HG02571 (cell line): ENCODE measurements around the gene TLR3.
"Not testable (repeated sequence)": the region's sequence is repeated elsewhere in the genome, so short reads cannot be mapped to it uniquely, and the experiment has no call there.

Experiments used
- ATAC-seq: cut with Tn5 transposase; IDR thresholded peaks from one replicate; pipeline ENCODE4 v1.9.1; 2021; ENCODE audit warnings: mild to moderate bottlenecking, moderate library complexity; ENCODE audit not compliant: unreplicated experiment

The TLR3 gene

GRCh38 chr4:186047501-186047900, 21.5 kb upstream of the TLR3 start:
- not testable (repeated sequence) for ATAC-seq

DNA sequence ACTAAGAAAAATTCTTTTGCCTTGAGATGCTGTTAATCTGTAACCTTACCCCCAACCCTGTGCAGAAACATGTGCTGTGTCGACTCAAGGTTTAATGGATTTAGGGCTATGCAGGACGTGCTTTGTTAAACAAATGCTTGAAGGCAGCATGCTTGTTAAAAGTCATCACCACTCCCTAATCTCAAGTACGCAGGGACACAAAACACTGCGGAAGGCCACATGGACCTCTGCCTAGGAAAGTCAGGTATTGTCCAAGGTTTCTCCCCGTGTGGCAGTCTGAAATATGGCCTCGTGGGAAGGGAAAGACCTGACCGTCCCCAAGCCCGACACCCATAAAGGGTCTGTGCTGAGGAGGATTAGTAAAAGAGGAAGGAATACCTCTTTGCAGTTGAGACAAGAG, 18.8 kb upstream of the TLR3 start:
- not testable (repeated sequence) for ATAC-seq

- ATAC-seq = no peak
Measured at GRCh38 chr4:186051096-186051495, 17.9 kb upstream of the TLR3 start.

DNA sequence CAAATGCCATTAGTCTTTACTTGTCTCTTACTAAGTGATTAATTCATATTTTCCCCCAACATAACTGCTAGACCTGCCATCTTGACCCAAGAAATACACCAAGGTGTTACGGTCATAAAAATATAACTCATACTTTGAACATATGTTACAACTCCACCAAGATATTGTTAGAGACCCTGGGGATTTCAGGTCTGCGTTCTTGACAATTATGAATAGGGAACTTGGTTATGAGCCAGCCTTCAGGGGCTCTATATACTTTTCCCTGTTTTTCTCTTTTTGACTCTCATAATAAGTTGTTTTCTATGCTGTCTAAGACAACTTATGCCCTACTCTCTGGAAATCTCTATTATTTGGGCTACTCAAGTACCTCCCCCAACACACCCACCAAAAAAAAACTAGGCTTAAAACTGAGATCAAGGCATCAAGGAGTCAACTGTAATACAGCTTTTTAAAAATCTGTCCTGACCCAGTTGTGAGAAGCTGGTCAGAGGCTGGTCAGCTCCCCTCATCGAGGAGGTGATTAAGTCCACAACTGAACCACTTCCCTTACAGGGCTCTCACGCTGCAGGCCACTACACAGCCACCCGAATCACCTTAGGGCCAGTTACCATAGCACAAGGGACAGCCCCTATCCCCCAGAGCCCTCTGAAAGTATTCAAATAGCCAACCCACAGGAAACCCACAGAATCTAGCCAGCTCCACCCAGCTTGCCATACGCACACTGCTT, 10.5 kb upstream of the TLR3 start:
- peak; percentile 99 for ATAC-seq

GRCh38 chr4:186058980-186059316, 10.0 kb upstream of the TLR3 start:
- ATAC-seq = no peak

DNA sequence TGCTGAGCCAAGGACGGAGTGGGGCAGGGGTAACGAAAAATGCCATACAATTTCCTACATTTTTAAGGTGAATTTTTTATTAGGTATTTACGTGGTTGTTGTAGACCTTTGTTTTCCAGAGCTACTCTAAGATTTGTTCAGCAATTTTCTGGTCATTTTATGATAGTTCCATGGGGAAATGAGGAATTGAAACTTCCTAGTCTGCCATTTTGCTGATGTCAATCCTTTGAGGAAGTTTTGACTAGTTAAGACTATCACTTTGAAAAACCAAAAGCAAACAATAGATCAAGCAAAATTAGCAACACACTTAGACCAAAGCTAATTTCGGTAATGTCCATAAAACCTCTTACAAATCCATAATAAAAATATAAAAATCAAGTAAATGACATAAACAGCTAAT, 7.0 kb upstream of the TLR3 start:
- no peak for ATAC-seq

- ATAC-seq = peak; percentile 67
Measured at GRCh38 chr4:186067757-186068385, 1.1 kb upstream of the TLR3 start.

DNA sequence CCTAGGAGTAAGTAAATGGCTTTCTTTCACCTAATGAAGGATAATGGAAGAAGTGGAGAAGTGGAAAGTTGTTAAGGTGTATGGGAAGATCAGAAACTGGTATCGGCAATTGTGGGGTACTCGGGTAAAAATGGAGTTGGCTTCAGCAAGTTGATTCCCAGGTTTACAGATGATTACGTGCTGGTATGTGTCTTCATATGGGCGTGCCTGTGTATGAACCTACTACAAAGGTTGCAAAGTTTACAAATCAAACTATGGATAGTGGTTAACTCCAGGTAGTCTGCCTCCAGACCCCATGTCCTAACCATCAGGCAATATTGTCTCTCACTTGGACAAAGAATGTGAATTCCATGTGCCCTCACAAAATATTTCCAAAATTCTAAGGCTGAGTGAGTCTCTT, 773 bp downstream of the TLR3 start:
- ATAC-seq = no peak

GRCh38 chr4:186072516-186072915, 3.6 kb downstream of the TLR3 start:
- ATAC-seq = no peak

DNA sequence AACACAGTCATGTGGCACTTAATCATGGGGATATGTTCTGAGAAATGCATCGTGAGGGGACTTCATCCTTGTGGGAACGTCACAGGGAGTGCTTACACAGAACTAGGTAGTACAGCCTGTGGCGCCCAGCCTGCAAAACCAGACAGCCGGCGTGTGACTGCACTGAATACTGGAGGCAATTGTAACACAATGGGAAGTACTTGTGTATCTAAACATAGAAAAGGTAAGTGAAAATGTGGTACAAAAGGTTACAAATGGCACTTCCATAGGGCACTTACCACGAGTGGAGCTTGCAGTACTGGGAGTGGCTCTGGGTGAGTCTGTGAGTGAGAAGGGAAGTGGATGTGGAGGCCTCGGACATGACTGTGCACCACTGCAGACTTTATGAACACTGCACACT, 5.2 kb downstream of the TLR3 start:
- ATAC-seq = no peak

DNA sequence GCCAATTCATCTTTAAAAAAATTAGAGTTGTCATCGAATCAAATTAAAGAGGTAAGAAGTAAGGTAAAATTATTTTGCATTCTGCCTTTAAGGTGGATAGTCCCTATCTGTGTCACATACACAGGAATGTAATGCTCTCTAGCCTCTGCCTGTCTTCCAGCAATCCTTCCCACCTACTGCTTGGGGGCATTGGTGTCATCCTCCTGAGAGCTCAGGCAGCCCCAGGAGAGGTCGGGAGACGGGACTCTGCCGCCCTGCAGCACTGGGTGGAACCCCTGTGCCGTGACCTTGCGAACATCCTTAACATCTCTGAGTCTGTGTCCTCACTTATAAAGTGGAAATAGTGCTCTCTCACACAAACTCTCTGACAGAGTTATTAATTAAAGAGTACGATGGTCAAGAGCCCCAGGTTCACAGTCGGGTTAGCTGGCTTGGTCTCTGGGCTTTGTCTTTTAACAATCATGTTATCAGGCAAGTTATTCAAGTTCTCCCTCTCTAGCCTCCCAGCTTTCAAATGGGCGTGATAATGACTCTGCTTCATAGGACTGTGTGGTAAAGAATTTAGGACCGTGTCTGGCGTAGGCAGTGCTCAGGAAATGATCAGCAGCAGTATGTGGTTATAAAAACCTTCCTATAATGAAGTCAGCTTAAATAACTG, 10.2 kb downstream of the TLR3 start:
- ATAC-seq = no peak

DNA sequence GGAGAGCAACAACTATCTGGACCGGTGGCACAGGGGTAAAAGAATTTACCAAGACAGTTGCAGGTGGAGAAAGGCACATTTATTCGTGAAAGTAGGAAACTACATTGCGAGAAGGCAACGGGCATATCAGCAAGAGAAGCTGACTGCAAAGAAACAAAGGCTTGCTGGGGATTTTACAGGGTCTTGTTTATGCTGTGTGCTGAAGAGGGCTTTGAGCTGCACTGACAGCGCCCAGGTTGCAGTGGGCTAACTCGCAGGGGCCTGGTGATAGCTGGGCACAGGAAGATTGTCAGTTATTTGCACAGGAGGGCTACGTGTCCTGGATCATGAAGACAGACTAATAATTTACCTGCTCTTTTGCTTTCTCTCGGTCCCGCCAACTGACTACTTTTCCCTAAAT, 10.7 kb downstream of the TLR3 start:
- ATAC-seq = no peak

DNA sequence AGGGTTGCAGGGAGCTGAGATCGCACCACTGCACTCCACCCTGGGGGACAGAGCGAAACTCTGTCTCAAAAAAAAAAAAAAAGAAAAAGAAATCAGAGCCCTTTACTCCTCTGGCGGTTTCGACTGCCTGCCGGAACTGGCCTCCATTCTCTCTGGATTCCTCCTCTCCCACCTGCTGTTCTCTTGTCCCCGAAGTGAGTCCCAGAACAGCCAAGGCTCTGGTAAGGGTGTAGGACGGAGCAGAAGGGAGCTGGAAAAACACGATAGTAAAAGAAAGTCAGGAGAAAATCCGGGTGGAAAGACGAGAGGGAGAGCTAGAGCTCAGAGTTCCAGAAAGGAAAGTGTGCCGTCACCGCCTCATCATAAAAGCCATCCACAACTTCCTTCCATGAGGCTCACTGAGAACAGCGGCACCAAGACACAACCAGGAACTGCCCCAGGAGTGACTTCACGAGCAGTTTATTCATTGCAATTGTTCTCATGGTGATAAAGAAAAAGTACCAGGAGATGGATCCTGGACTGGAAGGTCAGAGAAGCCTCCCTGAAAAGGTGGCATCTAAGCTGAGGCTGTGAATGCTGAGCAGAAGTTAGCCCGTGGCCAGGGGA, 12.3 kb downstream of the TLR3 start:
- ATAC-seq = no peak

GRCh38 chr4:186082221-186082620, 13.3 kb downstream of the TLR3 start:
- ATAC-seq = no peak

DNA sequence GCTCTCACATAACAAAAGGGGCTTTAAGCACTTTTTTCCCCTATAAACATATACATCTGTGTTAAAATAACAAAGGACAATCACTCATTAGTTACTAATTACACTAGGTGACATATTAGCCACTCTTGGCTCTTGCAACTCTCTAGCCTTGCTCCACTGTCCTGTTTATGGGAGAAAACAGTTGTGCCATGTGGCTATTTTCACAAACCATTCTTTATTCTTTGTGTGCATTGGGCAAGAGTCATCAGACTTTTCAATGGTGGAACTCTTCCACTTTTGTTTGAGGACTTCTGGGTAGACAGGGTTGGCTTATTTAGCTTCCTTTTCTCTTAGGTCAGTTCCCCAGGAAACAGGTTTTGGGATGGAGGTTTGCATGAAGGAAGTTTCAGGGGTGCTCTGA, 19.6 kb downstream of the TLR3 start:
- ATAC-seq = no peak

DNA sequence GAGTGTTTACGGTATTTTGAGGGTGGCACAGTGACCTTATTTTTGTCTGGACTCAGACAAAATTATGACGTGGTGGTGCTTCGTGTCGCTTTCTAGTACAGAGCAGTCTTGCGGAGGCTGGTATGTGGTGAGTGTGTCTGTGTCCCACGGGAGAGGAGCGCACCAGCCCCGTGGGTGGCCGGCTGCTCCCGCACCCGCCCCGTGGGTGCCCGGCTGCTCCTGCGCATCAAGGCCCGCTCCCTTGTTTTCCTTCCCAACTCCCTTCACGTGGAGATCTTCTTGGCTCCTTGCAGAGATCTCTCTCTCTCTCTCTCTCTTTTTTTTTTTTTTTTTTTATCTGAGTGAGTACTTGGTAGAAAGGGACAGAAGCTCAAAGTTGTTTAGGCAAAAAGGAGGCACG, 23.3 kb downstream of the TLR3 start:
- ATAC-seq = no peak

DNA sequence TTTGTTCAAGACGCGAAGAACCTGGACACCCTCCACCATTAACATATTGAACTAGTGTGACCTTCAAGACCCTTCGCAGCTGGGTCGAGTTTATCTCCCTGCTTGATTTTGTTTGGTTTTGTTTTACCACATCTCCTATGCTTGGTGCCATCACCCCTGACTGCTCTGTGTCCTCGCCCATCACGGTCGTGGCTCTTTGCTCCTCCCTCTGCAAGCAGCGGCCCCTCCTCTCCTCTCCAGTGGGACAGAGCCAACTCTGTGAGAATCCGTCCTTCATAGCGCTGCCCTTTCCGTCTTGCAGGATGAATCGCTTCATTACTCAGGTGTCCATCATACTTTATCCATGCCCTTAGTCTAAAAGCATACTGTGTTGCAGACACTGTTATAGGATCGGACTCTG, 26.4 kb downstream of the TLR3 start:
- no peak for ATAC-seq

DNA sequence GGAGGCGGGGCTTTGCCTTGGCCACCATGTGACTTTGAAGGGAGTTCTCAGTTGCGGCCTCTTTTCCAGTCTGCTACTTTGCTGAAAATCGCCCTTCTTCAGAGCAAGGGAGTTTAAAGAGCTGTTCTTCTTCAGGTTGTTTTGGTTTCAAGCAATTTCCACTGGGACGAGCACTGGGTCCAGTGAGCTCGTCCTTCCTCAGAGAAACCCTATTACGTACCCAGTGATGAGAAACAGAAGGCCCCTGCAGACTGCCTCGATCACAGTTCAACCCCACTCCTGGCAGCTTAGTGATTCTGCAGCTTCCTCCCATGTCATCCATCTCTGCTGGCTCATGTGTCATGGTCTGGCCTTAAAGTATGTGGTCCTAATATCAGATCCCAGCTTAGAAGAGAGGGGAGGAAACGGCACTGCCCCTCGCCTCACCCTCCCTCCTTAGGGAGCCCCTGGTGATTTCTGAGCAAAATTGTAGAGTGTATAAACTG, 27.8 kb downstream of the TLR3 start:
- no peak for ATAC-seq

GRCh38 chr4:186097386-186097785, 28.4 kb downstream of the TLR3 start:
- no peak for ATAC-seq

GRCh38 chr4:186102931-186103330, 34.0 kb downstream of the TLR3 start:
- ATAC-seq = no peak

DNA sequence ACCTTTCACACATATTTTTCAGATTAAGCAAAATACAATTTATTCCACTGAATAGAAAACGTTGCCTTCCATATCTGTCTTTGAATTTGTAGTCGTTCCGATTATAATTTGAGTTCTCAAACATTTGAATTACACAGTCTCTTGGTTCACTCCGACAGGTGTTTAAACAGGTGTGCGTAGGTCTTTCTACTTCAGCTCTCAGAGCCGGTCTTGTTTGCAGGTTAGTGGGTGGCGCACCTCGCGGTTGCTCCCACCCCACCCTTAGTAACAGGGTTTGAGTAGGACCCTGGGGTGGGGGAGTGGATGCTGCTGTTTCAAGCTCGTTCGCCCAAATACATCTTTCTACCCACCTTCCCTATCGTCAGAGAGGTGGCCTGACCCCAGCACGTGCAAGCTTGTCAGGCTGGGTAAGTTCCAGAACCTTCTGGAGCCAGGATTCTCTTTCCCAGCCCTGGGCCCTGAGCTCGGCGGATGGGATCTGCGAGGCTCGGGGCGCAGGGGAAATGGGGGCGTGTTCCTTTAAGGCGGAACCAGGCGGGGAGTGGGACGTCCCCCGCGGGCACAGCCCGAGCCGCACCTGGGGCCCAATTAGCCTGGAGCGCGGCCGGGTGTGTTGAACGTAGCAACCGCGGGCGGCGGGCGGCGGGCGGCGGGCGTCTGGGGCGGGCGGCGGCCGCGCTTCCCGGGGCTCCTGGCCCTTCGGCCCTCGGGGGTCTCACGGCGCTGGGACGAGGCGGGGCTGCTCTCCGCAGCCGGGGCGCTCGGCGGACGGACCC, 35.3 kb downstream of the TLR3 start, which contains the start of gene FAM149A:
FAM149A (plus strand) TSS at position 591 of the 776 bp plus-strand sequence.
- peak; percentile 81 for ATAC-seq
